HG03045 (cell line): ENCODE measurements around the gene PANK4.

Source experiments
- ATAC-seq: cut with Tn5 transposase; IDR thresholded peaks from one replicate; pipeline ENCODE4 v1.9.1; 2021; ENCODE audit warnings: mild to moderate bottlenecking, moderate library complexity; ENCODE audit not compliant: unreplicated experiment

Gene PANK4

DNA sequence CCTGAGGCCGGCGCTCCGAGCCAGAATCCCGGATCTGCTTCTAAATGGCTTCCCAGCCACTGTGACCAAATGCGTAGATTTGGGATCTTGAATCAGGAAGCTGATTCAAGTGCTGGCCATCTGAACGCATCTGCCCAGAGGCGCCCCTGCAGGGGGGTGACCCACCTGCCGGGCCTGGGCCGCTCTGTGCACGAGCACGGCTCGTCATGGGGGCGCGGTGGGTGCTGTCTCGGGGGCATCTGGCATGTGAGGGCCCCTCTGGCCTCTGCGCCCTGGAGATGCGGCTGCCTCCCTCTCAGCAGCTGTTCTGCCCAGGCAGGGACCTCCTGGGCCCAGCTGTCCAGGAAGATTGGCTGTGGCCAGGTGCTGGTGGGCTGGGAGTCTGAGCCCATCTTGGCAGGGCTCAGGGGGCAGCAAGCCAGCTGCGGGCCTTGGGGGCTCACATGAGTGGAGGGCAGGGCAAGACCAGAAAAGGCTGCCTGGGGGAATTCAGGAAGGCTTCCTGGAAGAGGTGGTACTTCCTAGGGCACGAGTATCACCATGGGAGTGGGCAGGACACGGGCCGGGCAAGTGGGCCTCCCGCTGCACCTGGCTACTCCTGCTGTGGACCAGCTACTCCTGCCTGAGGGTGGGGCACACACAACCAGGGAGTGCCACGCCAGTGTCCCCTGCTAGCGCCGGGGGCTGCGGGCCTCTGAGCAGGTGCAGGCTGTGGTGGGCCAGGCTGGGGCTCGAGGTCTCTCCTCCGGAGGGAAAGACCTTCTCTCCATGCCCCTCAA lies 25.2 kb downstream of the PANK4 start:
- no peak for ATAC-seq

- ATAC-seq, result no peak
Measured at GRCh38 chr1:2499986-2500596, 26.3 kb downstream of the PANK4 start.

GRCh38 chr1:2499260-2499659 lies 27.1 kb downstream of the PANK4 start:
- no peak for ATAC-seq

GRCh38 chr1:2498648-2499047 lies 27.7 kb downstream of the PANK4 start:
- ATAC-seq, result no peak

GRCh38 chr1:2497891-2498290 lies 28.5 kb downstream of the PANK4 start:
- no peak for ATAC-seq

DNA sequence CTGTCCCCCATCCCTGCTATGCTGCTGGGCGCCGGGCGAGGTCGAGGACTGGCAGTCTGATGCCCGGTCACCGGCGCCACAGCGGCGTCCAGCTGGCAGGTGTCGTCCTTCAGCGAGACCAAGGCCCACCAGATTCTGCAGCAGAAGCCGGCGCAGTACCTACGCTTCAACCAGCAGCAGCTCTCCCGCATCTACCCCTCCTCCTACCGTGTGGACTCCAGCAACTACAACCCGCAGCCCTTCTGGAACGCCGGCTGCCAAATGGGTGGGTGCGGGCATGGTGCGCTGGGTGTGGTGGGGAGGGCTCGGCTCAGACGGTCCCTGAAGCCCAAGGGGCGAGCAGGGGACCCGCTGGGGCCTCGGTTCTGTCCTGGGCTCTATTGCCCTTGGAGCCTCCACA lies 29.6 kb downstream of the PANK4 start:
- ATAC-seq, result no peak

GRCh38 chr1:2496087-2496622 lies 30.2 kb downstream of the PANK4 start:
- no peak for ATAC-seq

GRCh38 chr1:2495546-2495945 lies 30.9 kb downstream of the PANK4 start:
- ATAC-seq, result no peak

GRCh38 chr1:2495026-2495425 lies 31.4 kb downstream of the PANK4 start:
- no peak for ATAC-seq

DNA sequence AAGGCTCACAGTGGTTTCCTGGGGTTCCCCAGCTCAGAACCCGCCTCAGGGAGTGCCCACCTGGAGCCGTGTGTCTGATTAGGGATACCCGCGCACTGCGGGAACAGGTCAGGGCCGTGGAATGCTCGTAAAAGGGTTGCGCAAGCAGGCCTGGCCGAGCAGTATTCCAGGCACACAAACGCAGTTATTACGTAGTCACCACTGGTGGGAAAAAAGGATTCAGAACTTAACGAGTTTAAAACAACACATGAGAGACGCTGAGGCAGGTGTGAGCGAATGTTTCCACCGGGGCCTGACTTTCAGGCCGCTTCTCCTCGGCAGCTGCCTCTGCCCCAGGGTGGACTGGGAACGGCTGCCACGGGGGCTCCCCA lies 32.1 kb downstream of the PANK4 start:
- no peak for ATAC-seq

DNA sequence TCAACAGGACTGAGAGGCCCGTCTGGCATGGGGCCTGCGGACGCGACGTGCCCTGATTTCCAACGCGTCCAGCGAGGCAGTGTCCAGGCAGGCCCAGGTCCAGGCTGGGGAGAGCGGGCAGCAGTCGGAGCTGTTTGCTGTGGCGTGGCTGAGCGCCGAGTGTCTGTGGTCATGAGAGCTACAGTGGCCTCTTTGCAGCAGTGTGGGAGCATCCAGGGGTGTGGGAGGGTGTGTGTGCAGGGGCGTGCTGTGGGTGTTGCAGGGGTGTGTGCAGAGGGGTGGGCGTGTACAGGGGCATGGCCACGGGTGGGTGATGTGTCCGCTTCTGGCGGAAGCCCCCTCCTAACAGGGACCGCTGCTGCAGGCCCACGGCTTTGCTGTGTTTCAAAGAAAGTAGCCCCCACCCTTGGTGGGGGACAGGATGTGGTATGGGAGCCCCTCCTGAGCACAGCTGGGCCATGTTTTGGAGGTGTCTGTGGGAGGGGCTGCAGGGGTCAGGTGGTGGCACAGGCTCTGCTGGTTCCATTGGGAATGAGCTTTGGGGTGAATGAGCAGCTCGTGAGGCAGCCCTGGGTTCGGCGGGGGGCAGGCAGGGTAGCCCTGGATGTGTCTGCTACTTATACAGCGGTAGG lies 32.6 kb downstream of the PANK4 start:
- no peak for ATAC-seq

GRCh38 chr1:2493218-2493617 lies 33.2 kb downstream of the PANK4 start:
- ATAC-seq, result no peak

GRCh38 chr1:2492091-2492490 lies 34.3 kb downstream of the PANK4 start:
- no peak for ATAC-seq

DNA sequence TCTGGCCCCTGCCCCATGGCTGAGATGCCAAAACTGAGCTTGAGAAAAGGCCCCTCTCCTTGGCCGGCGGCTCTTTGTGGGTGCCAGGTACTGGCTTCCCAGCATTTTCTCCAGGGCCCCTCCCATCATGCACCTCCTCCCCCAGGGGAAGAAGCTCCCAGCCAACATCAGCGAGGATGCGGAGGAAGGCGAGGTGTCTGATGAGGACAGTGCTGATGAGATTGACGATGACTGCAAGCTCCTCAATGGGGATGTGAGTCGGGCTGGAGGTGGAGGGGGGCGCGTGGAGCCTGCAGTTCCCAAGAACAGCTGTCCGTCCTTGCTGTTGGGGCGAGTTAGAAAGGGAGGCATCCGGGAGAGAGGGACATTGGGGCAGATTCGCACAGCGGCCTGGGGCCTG lies 36.8 kb downstream of the PANK4 start:
- no peak for ATAC-seq

GRCh38 chr1:2488688-2489087 lies 37.7 kb downstream of the PANK4 start:
- no peak for ATAC-seq

DNA sequence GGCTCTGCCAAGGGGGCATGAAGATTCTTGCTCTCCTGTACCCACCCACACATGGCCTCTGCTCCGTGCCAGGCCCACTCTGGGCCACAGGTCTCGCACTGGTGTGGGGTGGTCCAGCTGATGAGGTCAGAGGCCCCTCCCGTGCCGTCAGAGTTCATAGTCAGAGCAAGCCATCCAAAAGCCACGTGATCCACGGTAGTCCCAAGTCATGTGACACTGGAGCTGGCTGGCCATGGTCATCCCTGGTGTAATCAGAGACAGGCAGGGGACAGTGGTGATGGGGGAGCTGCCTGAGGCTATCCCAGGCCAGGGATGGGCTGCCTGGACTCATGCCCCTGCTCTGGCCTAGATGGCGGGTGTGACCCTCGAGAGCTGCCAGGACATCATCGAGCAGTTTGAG lies 39.8 kb downstream of the PANK4 start:
- ATAC-seq, result no peak

DNA sequence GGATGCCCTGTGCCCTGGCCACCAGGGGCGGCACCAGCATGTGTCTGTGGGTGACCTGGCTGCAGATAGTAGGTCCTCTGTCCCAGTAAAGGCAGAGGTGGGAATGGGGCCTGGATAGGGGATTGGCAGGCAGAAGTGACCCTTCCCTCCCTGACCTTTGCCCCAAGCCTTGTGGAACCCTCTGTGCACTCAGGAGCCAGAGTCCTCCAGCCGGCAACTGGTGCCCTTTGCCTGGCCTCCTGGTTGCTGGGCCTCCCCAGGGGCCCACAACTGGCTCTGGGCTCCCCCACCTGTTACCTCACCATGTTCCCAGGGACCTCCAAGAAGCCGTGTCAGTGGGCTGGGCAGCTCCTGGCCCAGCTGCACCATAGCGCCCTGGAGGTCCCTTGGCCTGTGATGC lies 40.4 kb downstream of the PANK4 start:
- ATAC-seq, result no peak

DNA sequence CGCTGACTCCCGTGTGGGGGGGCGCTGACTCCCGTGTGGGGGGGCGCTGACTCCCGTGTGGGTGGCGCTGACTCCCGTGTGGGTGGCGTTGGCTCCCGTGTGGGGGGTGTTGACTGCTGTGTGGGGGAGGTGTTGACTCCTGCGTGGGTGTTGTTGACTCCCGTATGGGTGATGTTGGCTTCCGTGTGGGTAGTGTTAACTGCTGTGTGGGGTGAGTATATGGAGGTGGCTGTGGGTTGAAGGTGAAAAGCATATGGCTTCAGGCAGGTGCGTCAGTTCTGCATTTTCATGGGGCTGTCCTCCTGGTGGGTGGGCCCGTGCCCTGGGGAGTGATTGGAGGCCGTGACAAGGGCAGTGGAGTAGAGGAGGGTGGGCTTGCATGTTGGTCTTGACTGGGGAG lies 42.4 kb downstream of the PANK4 start:
- ATAC-seq, result no peak

DNA sequence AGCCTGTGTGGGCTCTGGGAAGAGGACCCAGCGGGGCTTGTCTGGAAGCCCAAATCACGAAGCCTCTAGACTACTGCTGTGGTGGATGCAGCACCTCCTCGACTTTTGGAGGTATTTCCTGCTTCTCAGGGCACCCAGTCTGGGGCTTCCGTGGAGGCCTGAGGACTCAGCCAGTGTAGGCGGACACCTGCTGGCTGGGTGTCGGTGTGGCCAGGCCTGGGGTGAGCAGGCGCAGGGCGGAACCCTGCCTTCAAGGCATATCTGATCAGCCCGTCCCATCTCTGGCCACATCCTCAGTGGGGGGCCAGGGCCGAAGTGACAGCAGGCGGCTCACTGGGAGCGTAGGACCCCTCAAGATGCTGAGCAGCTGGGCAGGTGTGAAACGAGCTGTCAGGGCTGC lies 43.4 kb downstream of the PANK4 start:
- ATAC-seq, result no peak

DNA sequence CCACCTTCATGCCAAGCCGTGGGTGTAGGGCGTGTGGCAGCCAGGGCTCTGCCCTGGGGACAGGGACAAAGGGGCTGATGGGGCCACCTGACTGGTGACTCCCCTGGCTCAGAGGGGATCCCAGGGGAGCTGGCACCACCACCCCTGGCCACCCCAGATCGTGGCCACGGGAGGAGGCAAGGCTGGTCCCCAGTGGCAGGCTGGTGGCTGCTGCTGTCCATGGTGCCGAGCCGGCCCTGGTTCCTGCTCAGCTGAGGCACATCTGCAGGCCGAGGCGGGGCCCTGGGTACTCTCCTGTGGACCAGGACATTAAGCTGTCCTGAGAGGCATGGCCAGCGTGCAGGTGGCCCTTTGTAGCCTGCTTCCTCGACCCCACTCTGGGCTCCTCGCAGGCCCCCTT lies 43.8 kb downstream of the PANK4 start:
- no peak for ATAC-seq

DNA sequence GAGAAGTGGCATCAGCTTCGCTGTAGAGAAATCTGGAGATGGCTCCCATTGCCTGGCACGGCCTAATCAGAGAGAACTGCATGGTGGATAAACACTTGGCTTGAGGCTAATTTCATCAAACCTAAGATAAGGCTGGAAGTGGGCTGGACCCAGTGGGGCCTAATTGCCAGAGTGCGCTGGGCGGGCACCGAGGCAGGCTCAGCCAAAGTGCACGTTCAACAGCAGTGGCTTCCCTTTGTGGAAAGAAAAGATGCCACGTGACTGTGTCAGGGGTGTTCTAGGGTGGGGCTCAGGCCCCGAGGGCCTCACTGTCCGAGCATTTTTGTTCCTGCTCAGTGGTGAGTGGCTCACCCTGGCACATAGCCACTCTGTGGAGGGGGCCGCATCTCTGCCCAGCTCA lies 44.5 kb downstream of the PANK4 start:
- no peak for ATAC-seq

DNA sequence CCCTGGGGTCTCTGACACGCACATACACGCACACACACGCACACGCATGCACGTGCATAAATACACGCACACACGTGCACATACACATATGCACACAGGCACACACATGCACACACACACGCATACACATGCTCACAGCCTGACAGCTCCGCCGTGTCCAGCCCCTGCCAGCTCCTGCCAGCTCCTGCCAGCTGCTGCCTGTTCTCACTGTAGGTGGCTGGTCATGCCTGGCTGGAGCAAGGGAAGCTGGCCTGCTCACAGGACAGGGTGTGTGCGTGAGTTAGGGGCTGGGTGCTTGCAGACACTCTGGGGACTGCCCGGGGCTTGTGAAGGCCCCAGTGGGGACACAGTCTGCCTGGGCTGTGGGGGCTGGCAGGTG lies 45.4 kb downstream of the PANK4 start:
- no peak for ATAC-seq
